HG02763 (cell line): ENCODE measurements around the gene SLC39A10.

Source experiments
- ATAC-seq: cut with Tn5 transposase; IDR thresholded peaks from one replicate; pipeline ENCODE4 v1.9.1; 2021; ENCODE audit warnings: mild to moderate bottlenecking, moderate library complexity; ENCODE audit not compliant: unreplicated experiment

Gene SLC39A10

DNA sequence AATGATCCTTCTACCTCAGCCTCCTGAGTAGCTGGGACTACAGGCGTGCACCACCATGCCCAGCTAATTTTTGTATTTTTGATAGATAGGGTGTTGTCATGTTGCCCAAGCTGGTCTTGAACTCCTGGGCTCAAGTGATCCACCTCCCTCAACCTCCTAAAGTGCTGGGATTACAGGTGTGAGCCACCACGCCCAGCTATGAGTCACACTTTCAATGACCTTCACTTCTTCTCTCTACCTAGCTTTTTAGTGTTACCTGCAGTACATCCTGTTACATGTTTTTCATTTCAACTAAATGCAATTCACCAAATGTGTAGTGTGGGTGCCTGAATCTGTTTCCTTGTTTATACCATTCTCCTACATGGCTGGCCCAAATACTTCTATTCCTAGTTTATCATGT lies 64.0 kb downstream of the SLC39A10 start:
- ATAC-seq, result no peak

- no peak for ATAC-seq
Measured at GRCh38 chr2:195722075-195722474, 65.0 kb downstream of the SLC39A10 start.

DNA sequence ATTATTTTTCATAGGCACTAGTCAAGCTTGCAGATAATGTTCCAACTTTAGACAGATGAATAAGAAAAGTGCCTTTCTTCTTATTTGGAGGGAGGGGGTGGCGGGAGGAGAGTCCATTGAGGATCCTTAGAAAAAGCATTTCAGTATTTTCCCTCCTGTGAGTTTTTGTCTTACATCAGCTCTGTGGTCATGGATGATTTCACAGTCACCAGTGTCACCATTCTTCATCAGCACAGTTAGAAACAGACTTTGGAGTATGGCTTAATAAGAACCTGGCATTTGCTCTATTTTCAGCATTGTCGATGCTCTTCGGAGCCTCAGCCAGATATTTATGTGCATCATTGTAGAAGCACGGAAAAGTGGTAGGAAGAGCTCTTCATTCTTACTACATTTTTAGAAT lies 70.1 kb downstream of the SLC39A10 start:
- no peak for ATAC-seq

- no peak for ATAC-seq
Measured at GRCh38 chr2:195730912-195731311, 73.9 kb downstream of the SLC39A10 start.

- ATAC-seq, result no peak
Measured at GRCh38 chr2:195732574-195732973, 75.5 kb downstream of the SLC39A10 start.

DNA sequence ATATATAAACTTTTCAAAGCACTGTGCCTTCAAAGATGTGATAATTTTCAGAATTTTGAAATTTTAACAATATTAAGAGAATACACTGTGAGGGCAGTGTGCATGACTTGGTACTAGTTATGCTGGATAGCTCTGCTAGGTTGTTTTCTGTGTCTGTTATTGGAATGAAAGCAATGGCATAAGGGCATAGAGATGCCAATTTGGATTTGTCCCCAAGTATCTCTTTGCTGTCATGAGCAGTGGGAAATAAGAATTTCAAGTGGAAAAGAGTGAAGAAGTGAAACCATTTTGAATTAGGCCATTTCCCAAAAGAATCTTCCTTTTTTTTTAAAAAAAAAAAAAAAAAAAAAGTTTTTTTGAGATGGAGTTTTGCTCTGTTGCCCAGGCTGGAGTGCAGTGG lies 76.8 kb downstream of the SLC39A10 start:
- no peak for ATAC-seq

DNA sequence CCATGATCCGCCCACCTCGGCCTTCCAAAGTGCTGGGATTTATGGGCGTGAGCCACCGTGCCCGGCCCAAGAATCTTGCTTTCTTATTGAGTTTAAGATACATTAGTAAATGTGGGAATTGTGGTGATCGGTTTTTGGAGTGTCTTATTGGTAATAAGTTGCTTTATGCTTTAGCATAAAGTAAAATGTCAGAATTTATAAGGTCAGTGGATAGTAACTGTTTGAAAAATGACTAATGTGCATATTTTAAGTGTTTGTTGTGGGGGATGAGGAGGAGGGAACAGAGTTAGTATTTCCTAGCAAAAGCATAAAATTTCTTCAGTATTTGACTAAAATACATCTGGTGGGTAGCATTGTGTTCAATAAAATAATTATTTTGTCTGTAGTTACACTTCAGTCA lies 77.4 kb downstream of the SLC39A10 start:
- no peak for ATAC-seq

DNA sequence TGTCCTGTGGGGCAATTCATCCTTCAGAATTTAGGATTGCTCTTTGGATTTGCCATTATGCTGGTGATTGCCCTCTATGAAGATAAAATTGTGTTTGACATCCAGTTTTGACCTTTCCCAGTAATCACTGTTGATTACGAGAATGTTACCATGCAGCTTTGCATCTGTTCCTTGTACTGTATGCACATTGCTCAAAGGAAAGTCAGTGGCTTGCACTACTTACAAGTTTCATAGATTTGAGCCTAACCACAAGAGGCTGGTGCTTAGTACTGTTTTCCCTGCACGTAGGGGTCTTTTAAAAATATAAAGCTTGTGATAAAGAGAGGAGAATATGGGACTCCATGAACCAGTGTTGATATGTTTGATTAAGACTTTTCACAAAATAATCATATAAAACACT lies 77.9 kb downstream of the SLC39A10 start:
- no peak for ATAC-seq

GRCh38 chr2:195735347-195735746 lies 78.3 kb downstream of the SLC39A10 start:
- no peak for ATAC-seq

DNA sequence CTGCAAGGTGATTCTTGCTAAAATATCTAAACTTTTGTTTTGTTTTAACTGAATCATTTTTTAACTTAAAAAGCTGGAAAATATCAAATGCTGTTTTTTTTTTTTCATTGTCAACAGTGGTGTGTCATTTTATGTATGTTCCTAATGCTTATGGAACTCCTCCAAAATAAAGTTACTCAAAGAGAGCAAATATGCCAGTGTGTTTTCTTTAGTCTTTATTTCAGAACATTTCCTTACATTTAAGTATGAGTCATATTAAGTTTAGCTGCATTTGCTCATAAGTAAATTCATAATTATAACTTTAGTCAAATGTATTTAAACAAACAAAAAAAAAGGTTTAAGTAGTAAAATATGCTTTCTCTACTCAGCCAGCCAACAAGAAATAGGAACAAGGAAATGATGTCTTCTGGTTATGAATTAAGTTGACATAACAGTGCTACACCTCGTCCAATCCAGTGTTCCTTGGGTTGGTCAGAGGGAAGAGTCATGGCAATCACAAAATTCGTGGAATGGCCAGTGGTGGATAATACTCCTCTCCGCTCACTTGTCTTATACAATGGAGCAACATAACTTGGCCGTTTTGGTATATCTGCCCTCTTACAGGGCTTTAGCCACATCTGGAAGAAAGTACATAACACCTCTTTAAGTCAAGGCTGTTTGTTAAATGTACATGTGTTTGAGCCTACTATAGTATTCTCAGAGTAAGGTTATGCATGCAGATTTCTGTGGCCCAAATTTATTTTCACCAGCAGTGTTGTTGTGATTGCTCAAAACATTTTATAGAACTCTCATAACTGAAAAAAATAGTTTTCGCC lies 80.7 kb downstream of the SLC39A10 start:
- ATAC-seq, result no peak

DNA sequence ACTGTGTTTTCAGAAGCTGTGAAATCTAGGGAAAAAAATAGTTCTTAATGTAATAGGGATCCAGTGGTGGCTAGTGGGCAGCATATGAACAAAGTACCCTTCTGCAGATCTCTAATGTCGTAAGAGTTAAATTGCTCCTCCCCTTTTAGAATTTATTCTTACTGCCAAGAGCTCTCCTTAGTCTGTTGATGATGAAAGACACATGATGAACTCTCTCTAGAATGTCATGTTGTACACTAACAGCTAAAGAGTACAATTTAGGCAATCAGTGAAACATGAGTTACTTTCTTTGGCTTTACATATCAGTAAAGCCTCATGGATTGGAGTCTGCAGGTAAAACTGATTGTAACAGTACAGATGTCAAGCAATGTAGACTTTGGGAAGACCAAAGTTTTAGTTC lies 84.2 kb downstream of the SLC39A10 start:
- no peak for ATAC-seq

DNA sequence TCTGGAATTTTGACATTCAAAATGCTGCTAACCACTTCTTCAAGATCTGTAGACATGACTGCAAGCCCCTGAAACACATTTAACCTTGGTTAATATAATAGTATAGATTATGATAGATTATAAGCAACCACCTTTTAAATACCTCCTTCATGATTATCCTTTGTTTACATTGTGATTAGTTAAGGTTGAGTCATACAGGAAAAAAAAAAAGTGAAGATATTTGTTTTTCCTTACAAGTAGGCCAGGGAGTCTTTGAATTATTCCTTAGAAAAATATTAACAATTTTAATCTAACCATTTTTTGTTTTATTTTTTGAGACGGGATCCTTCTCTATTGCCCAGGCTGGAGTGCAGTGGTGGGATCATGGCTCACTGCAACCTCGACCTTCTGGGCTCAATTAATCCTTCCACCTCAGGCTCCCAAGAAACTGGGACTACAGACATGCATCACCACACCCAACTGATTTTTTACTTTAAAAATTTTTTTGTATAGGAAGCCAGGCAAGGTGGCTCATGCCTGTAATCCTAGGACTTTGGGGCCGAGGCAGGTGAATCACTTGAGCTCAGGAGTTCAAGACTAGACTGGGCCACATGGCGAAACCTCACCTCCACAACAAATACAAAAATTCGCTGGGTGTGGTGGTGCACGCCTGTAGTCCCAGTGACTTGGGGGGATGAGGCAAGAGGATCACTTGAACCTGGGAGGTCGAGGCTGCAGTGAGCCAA lies 99.4 kb downstream of the SLC39A10 start:
- ATAC-seq, result no peak

GRCh38 chr2:195758846-195759245 lies 101.8 kb downstream of the SLC39A10 start:
- ATAC-seq, result no peak

GRCh38 chr2:195759877-195760276 lies 102.9 kb downstream of the SLC39A10 start:
- ATAC-seq, result no peak

DNA sequence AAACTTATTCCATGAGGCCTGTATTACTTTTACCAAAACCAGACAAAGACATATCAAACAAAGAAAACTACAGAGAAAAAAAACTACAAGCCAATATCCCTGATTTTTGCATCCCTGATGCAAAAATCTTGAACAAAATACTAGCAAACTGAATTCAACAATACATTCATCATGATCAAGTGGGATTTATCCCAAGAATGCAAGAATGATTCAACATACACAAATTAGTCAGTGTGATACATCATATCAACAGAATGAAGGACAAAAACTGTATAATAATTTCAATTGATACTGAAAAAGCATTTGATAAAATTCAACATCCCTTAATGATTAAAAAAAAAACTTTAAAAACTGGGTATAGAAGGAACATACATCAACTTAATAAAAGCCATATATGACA lies 106.8 kb downstream of the SLC39A10 start:
- ATAC-seq, result no peak

DNA sequence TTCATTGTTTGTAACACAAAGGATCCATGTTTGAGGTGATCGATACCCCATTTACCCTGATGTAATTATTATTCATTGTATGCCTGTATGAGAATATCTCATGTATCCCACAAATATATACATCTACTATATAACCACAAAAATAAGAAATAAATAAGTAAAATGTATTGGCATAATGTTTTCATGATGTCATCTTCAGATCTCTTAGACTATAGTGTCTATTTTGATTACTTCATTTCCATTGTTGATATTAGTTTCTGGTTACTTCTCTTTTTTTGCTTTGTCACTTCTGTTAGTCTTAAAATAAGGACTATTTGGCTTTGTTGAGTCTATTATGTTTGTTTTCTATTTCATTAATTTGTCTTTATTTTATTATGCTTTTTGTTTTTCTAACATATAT lies 109.7 kb downstream of the SLC39A10 start:
- no peak for ATAC-seq

DNA sequence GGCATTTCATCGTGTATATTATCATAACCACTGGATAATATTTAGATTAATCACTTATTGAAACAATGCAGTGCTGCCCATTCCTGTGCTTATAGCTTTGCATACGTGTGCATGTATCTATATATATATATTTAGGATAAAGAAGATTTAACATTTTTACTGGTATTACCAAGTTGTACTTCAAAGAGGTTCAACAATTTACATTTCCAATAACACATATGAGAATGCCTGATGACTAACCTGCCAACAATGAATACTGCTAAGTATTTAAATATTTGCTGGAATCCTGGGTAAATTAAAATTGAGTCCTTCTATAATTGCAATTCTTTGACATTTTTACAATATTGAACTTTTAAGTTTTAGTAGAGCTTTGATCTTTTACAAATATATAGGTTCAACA lies 111.4 kb downstream of the SLC39A10 start:
- ATAC-seq, result no peak

DNA sequence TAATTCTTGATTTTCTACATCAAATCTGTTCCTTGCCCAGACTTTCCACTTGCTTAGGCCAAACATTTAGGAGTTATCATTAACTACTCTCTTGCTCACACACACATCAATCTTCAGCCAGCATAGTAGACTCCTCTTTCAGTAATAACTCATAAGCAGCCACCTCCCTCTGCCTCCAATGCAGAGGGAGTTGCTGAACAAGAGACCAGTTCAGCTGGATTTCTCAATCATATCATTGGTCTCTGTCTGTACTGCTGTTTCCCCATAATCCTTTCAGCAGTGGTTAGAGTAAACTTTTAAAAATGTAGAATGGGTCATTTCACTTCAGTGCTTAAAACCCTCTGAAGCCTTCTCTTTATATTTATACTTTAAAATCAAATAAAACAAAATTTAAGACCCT lies 112.9 kb downstream of the SLC39A10 start:
- no peak for ATAC-seq

GRCh38 chr2:195779491-195779890 lies 122.5 kb downstream of the SLC39A10 start:
- no peak for ATAC-seq

DNA sequence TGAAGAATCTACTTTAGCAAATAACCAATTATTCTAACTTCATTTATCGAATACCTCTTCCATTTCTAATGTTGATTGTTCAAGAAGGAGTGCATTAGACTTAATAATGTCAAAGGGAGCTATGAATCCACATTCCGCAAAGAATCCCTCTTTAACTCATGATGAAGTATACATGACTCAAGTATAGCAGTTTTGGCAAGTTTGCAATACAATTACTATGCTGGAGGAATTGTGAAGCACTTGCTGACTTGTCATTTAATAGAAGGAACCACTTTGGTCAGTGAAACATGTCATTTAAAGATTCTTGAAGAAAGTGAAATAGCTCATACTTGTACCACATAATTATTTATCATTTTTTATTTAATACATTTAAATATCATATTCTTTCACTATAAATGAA lies 125.1 kb downstream of the SLC39A10 start:
- no peak for ATAC-seq
